HG02623 (cell line): ENCODE results near the gene MTG1.
A peak's percentile ranks its signal among the peaks of the same experiment; 100 is the strongest.

Experiments
- ATAC-seq: cut with Tn5 transposase; IDR thresholded peaks from one replicate; pipeline ENCODE4 v1.9.1; 2021; ENCODE audit warnings: moderate library complexity; ENCODE audit not compliant: unreplicated experiment

The MTG1 gene

DNA sequence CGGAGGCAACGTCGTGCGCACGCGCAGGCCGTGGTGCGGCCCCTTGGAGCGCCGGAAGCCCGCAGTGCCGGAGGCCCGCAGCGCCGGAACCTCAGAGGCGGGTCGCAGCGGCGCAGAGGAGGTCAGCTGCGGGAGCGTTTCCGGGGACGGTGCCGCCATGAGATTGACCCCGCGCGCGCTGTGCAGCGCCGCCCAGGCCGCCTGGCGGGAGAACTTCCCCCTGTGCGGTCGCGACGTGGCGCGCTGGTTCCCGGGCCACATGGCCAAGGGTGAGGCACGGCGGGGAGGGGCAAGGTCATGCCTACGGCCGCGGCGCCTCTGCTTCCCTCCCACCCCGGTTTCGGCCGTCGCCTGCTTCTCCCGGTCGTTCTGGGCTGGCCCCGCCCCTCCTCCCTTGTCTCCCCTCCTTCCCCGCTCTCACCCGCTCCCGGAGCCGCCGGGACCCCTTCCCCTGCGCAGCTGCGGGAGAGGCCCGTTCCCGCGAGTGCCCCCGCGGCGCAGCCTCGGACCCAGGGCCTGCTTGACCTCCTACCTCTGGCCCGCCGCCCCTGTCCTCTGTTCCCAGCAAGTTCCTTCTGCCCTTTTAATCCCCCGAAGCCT is at the start of gene MTG1:
Gene MTG1, plus strand, starts transcription at position 94 of the 600 bp plus-strand sequence. Its CDS starts 64 bp downstream, at position 158.
- peak; percentile 65 for ATAC-seq

GRCh38 chr10:133344236-133344635 is 49.7 kb upstream of the MTG1 start:
- no peak for ATAC-seq

- no peak for ATAC-seq
These were observed 47.5 kb upstream of the MTG1 start for GRCh38 chr10:133346413-133346812.

GRCh38 chr10:133347710-133348517 is 46.0 kb upstream of the MTG1 start:
- no peak for ATAC-seq

DNA sequence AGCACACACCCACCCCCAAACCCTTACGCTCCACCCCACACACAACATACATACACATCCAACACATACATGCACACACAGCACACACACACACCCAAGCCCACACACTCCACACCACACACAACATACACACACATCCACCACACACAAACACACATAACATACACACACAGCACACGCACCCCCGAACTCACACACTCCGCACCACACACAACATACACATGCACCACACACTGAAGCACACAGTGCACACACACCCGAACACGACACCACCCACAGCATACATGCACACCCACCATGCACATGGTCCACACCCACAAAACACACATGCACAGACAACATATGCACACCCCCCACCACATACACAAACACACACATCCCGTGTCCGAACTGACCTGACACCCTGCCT is 44.8 kb upstream of the MTG1 start:
- ATAC-seq, result no peak

DNA sequence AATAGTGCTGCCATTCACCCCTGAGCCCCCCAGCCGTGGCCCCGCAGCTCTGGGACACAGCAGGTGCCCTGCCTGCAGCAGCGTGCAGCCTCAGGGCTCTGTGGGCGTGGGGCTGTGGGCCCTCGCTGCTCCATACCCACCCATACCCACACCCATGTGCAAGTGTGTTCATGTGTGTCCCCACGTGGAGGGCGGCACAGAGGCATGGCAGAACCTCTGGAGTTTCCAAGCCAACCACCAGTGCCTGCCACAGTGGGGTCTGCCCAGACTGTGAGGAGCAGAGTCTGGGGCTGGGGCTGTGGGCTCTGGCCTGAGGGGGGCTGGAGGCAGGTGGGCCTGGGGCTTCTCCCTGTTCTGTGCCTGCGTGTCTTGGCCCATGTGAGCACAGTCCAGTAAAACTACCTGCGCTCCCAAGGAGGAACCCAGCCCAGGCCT is 44.4 kb upstream of the MTG1 start:
- ATAC-seq, result no peak

GRCh38 chr10:133350283-133350949 is 43.5 kb upstream of the MTG1 start:
- no peak for ATAC-seq

- ATAC-seq, result no peak
These were observed 43.0 kb upstream of the MTG1 start for GRCh38 chr10:133350950-133351329.

DNA sequence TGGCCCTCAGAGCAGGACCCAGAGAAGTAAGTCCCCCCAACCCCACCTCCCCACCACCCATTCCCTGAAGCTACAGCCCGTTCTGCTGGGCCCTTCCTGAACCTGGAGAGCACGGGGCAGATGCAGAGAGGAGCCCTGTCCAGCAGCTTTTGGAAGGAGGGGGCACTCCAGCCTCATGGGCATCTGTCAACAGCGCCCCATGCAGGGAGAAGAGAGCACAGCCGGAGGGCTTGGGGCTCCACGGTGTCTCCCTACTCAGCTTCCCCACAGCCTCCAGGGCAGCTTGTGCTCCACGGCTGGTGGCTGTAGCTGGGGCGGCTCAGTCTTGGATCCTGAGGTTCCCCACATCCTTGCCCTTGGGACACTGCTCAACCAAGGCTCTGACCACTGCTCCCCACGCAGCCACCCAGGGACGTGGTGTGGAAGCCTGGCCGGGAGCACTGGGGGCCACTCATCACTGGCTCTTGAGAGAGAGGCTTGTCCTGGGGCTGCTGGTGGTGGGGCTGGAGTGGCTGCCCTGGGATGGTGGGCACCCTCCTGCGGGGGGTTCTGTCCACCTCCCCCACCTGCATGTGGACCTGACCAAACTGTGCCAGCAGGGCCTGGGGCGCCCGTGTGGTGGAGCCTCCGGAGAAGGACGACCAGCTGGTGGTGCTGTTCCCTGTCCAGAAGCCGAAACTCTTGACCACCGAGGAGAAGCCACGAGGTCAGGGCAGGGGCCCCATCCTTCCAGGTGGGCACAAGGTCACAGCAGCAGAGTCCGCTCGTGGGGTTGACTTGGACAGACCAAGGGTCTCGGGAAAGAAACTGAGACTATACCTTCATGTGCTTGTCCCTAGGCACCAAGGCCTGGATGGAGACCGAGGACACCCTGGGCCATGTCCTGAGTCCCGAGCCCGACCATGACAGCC is 42.3 kb upstream of the MTG1 start:
- ATAC-seq, result no peak

DNA sequence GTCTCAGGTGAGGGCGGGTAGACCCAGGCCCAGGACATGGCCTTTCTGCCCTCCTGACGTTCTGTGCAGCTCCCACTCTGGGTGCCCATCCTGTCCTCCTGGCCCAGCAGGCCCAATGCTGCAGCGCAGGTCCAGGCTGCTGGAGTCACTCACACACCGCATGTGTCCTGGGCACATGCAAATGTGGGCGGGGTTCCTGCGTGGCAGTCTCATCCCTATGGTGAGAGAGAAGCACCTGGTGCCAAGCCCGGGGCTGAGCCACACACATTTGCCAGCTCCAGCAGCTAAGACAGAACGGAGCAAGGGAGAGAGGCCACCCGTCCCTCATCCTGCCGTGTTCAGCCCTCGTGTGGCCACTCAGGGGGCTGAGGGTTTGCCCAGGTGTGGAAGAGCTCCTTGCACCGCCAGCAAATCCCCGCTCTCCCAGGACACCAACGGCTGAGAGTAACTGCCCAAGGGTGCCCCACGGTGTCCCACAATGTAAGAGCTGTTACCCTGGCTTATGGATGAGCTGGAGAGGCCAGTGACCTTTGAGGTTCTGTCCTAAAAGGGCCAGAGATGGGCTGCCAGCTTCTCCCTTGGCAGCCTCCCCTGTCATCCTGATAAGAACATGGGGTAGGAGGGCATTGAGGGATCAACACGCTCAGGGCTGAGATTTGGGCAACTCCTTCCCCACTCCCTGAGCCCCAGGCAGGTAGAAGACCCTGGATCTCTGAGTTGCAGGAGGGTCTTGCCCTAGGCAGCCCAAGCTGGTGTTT is 40.6 kb upstream of the MTG1 start:
- ATAC-seq, result no peak

DNA sequence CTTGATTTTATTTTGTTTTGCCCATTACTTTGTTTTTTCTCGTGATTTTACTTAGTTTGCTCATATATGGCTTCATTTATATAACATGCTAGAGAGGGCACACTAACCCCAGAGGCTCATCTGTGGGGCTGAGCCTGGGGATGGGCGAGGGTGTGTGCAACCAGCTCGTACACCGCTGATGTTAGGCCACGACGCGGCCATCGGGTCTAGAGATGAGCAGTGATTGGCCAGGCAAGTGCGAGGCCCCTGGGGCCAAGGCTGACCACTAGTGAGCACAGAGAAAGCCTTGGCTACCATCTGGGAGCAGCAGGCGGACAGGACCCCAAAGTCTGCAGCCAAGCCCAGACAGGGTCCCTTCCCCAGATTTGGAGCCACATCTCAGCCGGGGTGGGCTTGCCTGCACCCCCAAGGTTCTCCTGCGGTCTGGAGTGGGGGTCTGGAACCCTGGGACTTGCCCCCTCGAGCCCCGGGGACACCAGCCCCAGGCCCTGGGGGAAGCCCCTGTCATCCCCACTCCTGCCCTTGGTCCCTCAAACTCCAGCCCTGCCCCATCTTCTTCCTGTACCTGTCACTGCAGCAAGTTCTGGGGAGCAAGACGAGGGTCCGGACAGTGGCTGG is 39.9 kb upstream of the MTG1 start:
- no peak for ATAC-seq

GRCh38 chr10:133354672-133355240 is 39.2 kb upstream of the MTG1 start:
- ATAC-seq, result no peak

DNA sequence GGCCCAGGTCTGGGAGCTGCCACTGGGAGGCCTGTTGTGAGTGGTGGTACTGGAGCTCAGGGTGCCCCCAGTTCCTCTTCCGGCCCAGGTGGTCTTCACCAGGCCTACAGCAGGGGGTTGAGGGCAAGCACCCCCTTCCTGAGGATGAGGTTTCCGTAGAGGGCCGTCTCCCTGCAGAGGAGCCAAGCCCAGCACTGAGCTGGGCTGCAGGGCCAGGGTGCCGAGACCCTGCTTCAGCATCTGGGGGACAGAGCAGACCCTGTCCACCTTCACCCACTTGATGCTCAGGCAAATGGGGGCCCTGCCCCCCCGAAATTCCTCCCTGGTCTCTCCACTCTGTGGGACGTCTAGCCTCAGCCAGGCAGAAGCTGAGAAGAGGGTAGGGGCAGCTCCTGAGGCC is 38.7 kb upstream of the MTG1 start:
- no peak for ATAC-seq

- ATAC-seq, result no peak
These were observed 38.0 kb upstream of the MTG1 start for GRCh38 chr10:133355991-133356390.

DNA sequence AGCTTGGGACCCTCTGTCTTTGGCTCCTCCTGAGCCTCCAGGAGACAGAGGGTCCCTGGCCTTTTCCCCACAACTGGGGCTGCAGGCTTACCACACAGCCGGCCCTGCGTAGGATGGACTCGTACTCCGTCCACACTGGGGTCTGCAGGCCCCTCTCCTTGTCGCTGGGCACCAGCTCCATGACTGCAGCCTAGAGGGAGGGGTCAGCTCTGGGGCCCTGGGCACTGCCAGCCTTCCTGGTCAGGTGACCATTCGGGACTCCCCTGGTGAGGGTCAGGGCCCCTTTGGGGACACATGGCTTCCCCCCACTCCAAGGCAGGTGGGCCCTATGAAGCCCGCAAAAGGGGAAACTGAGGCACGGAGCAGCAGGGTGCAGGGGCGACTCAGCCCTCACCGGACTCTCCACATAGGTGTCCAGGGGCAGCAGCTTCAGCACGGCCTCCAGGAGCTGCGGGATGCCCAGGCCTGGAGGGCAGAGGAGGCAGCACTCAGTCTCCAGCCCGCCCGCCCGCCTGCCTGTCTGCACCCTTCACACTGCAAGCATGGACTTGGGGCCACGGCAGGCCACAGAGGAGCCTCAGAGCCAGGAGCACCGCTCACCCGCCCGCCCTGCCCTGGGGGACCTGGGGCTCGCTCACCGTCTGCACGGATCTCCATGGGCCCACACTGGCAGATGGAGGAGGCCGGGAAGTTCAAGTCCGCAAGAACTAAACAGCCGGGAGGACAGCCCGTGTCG is 37.2 kb upstream of the MTG1 start:
- ATAC-seq, result no peak

GRCh38 chr10:133357285-133358161 is 36.4 kb upstream of the MTG1 start, which contains the start of gene FUOM:
Gene FUOM (minus strand): TSS chr10:133358019. CDS start chr10:133358007, 12 bp downstream.
- peak; percentile 63 for ATAC-seq

- ATAC-seq, result no peak
These were observed 35.6 kb upstream of the MTG1 start for GRCh38 chr10:133358162-133358924.
